Measurements from ENCODE around the gene TUSC7. TPM values are rescaled to one million over a fixed set of nuclear protein-coding genes. Genes with fewer than 3 reads are reported as not detected.

The TUSC7 gene
- total RNA-seq, result not detected in 2 replicates

GRCh38 chr3:116709479-116709878 is at the start of gene TUSC7:
TUSC7 (plus strand) TSS chr3:116709779.

Data from endothelial cell of coronary artery (primary cell).